Spleen (tissue), 11 donors: ENCODE results near the gene STAG1. TPM values are rescaled to one million over a fixed set of nuclear protein-coding genes. Genes with fewer than 3 reads are reported as not detected.
"Not testable (repeated sequence)": the region's sequence is repeated elsewhere in the genome, so short reads cannot be mapped to it uniquely, and the experiment has no call there.

Experiments used
- DNase-seq: peaks from one replicate; pipeline ENCODE4 v3.0.0-alpha.2; 2020
- H3K27ac ChIP-seq, 8 donors: fragments of 200-600 bp; sonication (generic) in 7 of 8; 1 replicate in 4 of 8; 2 replicates in 4 of 8; pipeline versions ENCODE4 v1.5.0 to v1.8.0; 2016 to 2021; ENCODE audit warnings: inconsistent platforms in 4 of 8, mild to moderate bottlenecking in 4 of 8, moderate library complexity in 1 of 8
- H3K27me3 ChIP-seq, 7 donors: fragments of 200-600 bp; sonication (generic) in 6 of 7; replicated peaks in 1 of 7; 1 replicate in 4 of 7; 2 replicates in 3 of 7; pipeline versions ENCODE4 v1.5.0 to v1.8.0; 2016 to 2021; ENCODE audit warnings: inconsistent platforms in 3 of 7, mild to moderate bottlenecking in 1 of 7
- H3K36me3 ChIP-seq, 6 donors: fragments of 200-600 bp; sonication (generic) in 5 of 6; 1 replicate in 4 of 6; 2 replicates in 2 of 6; pipeline versions ENCODE4 v1.5.0 to v1.8.0; 2016 to 2021; ENCODE audit warnings: inconsistent platforms in 2 of 6
- H3K4me1 ChIP-seq, 6 donors: fragments of 200-600 bp; sonication (generic) in 5 of 6; 1 replicate in 3 of 6; 2 replicates in 3 of 6; pipeline versions ENCODE4 v1.5.0 to v1.8.0; 2016 to 2021; ENCODE audit warnings: inconsistent platforms in 3 of 6
- H3K4me3 ChIP-seq, 8 donors: fragments of 200-600 bp; sonication (generic) in 7 of 8; 1 replicate in 4 of 8; 2 replicates in 4 of 8; pipeline versions ENCODE4 v1.5.0 to v1.8.0; 2016 to 2021; ENCODE audit warnings: inconsistent platforms in 4 of 8, mild to moderate bottlenecking in 4 of 8, moderate library complexity in 2 of 8
- H3K9me3 ChIP-seq, 8 donors: fragments of 200-600 bp; sonication (generic) in 7 of 8; 1 replicate in 4 of 8; 2 replicates in 4 of 8; pipeline versions ENCODE4 v1.5.0 to v1.8.0; 2016 to 2021; ENCODE audit warnings: inconsistent platforms in 4 of 8
- POLR2A ChIP-seq, 3 donors: fragments of 450-650 bp; IDR thresholded peaks; one replicate each; pipeline ENCODE4 v1.5.1; 2017; ENCODE audit warnings: antibody characterized with exemption in 3 of 3, mild to moderate bottlenecking in 1 of 3
- POLR2AphosphoS5 ChIP-seq, 3 donors: sonication (generic); formaldehyde crosslinking; IDR thresholded peaks; one replicate each; pipeline ENCODE4 v1.5.1; 2017; ENCODE audit warnings: antibody characterized with exemption in 3 of 3
- WGBS, 5 donors: extraction: QIAGEN DNeasy Blood & Tissue Kit in 3 of 5; methylation state at CpG; one replicate each; pipeline versions ENCODE4 v1.1.5 to v1.1.7; 2013 to 2018; 5-methylcytosine and 5-hydroxymethylcytosine counted together
- intact Hi-C: fragments of 100-400 bp; cut with DNase I; formaldehyde crosslinking; loops from one replicate; pipeline ENCODE4 v1.15.0; 2023; ENCODE audit warnings: low total_unique reads
- polyA plus RNA-seq, 3 donors: library from polyadenylated mRNA; stranded (reverse); fragments of 200-250 nt; gene quantifications; one replicate each; pipeline ENCODE4 v1.2.1, GENCODE V29; 2013
- total RNA-seq, 7 donors: library from RNA; depleted of rRNA in 3 of 7; stranded (reverse); fragments of >200 nt in 3 of 7; fragmentation: NEBNext Ultra II Directional in 4 of 7; extraction: Animal tissue kit (Norgen Biotek cat#: 25700) in 4 of 7; gene quantifications; one replicate each; pipeline versions ENCODE4 v1.1.0 to v1.2.1, GENCODE V29; 2016 to 2021
- TF ChIP-seq, protein P1 (sequence below), 11 experiments: fragments of 200-600 bp in 7 of 11; fragments of 450-650 bp in 4 of 11; sonication (generic) in 4 of 11; IDR thresholded peaks in 8 of 11; conservative IDR thresholded peaks in 3 of 11; 1 replicate in 7 of 11; 2 replicates in 4 of 11; pipeline versions ENCODE4 v1.4.0 to v1.8.0; 2016 to 2021; ENCODE audit warnings: antibody characterized with exemption in 11 of 11, inconsistent platforms in 4 of 11, mild to moderate bottlenecking in 1 of 11
- donor health status: healthy with polysubstance abuse.
- donor health status: DM: no; HTN: no; CAD: no; lungs with moderate emphysema.
- donor health status: DM: no; HTN: no; CAD: no.
- donor health status: Bipolar disorder and iron deficiency.
- donor health status: healthy.
- donor health status: DM: no; HTN: no; CAD: no.
- donor health status: DM: yes; HTN: yes; CAD: no.

STAG1 gene
- total and polyA plus RNA-seq, 10 donors = 7.2 to 61.6 (median 47.3) TPM

DNA sequence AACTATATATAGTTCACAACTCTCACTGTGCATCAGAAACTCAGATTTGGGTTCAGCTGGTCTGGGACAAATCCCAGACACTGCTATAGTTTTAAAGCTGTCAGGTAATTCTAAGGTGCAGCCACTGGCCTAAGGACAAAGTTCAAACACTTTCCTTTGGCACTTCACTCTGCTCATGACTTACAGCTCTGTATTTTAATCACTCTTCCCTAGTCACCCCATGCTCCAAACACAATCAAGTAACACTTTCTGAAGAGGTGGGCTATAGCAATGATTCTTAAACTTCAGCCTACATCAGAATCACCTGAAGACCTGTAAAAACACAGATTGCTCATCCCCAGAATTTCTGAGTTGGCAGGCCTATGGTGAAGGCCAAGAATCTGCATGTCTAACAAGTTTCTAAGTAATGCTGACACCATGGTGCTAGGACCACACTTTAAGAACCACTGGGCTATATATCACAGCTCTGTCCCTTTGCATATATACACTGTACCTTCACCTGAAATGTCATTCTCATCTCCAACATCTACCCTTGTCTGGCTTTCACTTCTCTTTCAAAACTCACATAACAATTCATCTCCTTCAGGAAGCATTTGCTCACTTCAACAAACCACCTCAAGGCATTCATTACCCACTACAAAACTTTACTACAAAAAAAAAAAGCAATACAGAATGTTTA, 21.4 kb downstream of the STAG1 start:
- intact Hi-C loops = no loop called here
- Histone ChIP-seq H3K27me3 (no peaks in the 10 kb centered on the region), H3K36me3 (peaks cover 0 to 2% (median 0%) of the 10 kb centered on the region in 6 donors), H3K4me3 (no peak overlapping the region), H3K27ac (no peak overlapping the region), H3K9me3 (no peaks in the 10 kb centered on the region), H3K4me1 (peaks cover 22 to 98% (median 71%) of the 10 kb centered on the region in 6 donors)
- no peak for DNase-seq
- TF ChIP-seq, protein P1, sequence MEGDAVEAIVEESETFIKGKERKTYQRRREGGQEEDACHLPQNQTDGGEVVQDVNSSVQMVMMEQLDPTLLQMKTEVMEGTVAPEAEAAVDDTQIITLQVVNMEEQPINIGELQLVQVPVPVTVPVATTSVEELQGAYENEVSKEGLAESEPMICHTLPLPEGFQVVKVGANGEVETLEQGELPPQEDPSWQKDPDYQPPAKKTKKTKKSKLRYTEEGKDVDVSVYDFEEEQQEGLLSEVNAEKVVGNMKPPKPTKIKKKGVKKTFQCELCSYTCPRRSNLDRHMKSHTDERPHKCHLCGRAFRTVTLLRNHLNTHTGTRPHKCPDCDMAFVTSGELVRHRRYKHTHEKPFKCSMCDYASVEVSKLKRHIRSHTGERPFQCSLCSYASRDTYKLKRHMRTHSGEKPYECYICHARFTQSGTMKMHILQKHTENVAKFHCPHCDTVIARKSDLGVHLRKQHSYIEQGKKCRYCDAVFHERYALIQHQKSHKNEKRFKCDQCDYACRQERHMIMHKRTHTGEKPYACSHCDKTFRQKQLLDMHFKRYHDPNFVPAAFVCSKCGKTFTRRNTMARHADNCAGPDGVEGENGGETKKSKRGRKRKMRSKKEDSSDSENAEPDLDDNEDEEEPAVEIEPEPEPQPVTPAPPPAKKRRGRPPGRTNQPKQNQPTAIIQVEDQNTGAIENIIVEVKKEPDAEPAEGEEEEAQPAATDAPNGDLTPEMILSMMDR (IDR thresholded peaks at IDR 0.05 in 8 of 11, conservative IDR thresholded peaks at IDR 0.05 in 3 of 11) = no peak
- TF ChIP-seq POLR2AphosphoS5 (IDR thresholded peaks at IDR 0.05) (no peak), POLR2A (IDR thresholded peaks at IDR 0.05) (no peak)

GRCh38 chr3:136728918-136729317, 23.3 kb downstream of the STAG1 start:
- TF ChIP-seq, protein P1 (IDR thresholded peaks at IDR 0.05 in 8 of 11, conservative IDR thresholded peaks at IDR 0.05 in 3 of 11) = no peak
- TF ChIP-seq POLR2A (IDR thresholded peaks at IDR 0.05) (no peak), POLR2AphosphoS5 (IDR thresholded peaks at IDR 0.05) (no peak)

GRCh38 chr3:136728473-136728872, 23.7 kb downstream of the STAG1 start:
- WGBS, 5 donors = 70 to 84% (median 83%) methylated on average over 1 of the region's 1 CpG

More at GRCh38 chr3:136728918-136729317, 23.3 kb downstream of the STAG1 start:
- Histone ChIP-seq H3K36me3 (no peaks in the 10 kb centered on the region), H3K4me1 (peaks cover 28 to 93% (median 62%) of the 10 kb centered on the region in 6 donors), H3K27me3 (no peaks in the 10 kb centered on the region), H3K9me3 (no peaks in the 10 kb centered on the region), H3K4me3 (peak overlapping the region in 1 of 8 donors; percentile 22), H3K27ac (peak overlapping the region in 3 of 8 donors; percentile 1 to 5 (median 1))
- 52 to 73% (median 70%) methylated on average over 6 of the region's 6 CpGs for WGBS, 5 donors
- intact Hi-C loops = no loop called here
- no peak for DNase-seq

GRCh38 chr3:136725468-136725867, 26.7 kb downstream of the STAG1 start:
- H3K27ac ChIP-seq = no peak overlapping the region
- H3K36me3 ChIP-seq = no peaks in the 10 kb centered on the region
- no peak for DNase-seq
- H3K27me3 ChIP-seq = no peaks in the 10 kb centered on the region
- peaks cover 0 to 5% (median 0%) of the 10 kb centered on the region in 8 donors for H3K9me3 ChIP-seq
- H3K4me1 ChIP-seq = peaks cover 20 to 60% (median 49%) of the 10 kb centered on the region in 6 donors
- intact Hi-C loops = no loop called here
- WGBS, 5 donors = 72 to 86% (median 80%) methylated on average over 2 of the region's 2 CpGs
- no peak overlapping the region for H3K4me3 ChIP-seq
- TF ChIP-seq POLR2AphosphoS5 (IDR thresholded peaks at IDR 0.05) (no peak), POLR2A (IDR thresholded peaks at IDR 0.05) (no peak)
- TF ChIP-seq, protein P1 (IDR thresholded peaks at IDR 0.05 in 8 of 11, conservative IDR thresholded peaks at IDR 0.05 in 3 of 11) = no peak

More at GRCh38 chr3:136728473-136728872, 23.7 kb downstream of the STAG1 start:
- DNase-seq = no peak
- peak overlapping the region in 3 of 8 donors; percentile 1 to 5 (median 1) for H3K27ac ChIP-seq
- no peaks in the 10 kb centered on the region for H3K36me3 ChIP-seq
- no peaks in the 10 kb centered on the region for H3K27me3 ChIP-seq
- no peaks in the 10 kb centered on the region for H3K9me3 ChIP-seq
- peaks cover 28 to 89% (median 60%) of the 10 kb centered on the region in 6 donors for H3K4me1 ChIP-seq
- TF ChIP-seq, protein P1 (IDR thresholded peaks at IDR 0.05 in 8 of 11, conservative IDR thresholded peaks at IDR 0.05 in 3 of 11) = no peak
- TF ChIP-seq POLR2A (IDR thresholded peaks at IDR 0.05) = no peak
- TF ChIP-seq POLR2AphosphoS5 (IDR thresholded peaks at IDR 0.05) = no peak
- H3K4me3 ChIP-seq = peak overlapping the region in 1 of 8 donors; percentile 22
- intact Hi-C loops = no loop called here

- 95 to 100% (median 98%) methylated on average over 4 to 25 of the region's 27 CpGs for WGBS, 5 donors
- intact Hi-C loops = not testable (repeated sequence)
Observed at GRCh38 chr3:136722916-136723315, 29.3 kb downstream of the STAG1 start.

DNA sequence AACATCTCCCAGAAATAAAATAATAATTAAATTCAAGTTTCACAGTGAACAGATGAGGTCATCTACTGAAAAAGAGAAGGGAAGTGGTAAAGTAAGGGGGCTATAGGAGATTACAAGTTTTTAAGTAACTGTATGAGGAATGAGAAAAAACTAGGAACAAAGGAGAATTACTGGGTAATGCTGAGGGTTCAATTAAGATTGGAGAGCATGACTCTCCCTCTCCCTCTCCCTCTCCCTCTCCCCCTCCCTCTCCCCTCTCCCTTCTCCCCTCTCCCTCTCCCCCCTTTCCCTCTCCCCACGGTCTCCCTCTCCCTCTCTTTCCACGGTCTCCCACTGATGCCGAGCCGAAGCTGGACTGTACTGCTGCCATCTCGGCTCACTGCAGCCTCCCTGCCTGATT, 29.8 kb downstream of the STAG1 start:
- Histone ChIP-seq H3K4me1 (peaks cover 8 to 38% (median 21%) of the 10 kb centered on the region in 6 donors), H3K36me3 (peaks cover 0 to 16% (median 0%) of the 10 kb centered on the region in 6 donors)
- H3K9me3 ChIP-seq, intact Hi-C loops, DNase-seq, H3K27me3 ChIP-seq, H3K27ac ChIP-seq, H3K4me3 ChIP-seq: not testable (repeated sequence)
- 94 to 100% methylated on average over 5 of the region's 5 CpGs; no CpG with 5 or more reads in 3 of the 5 donors for WGBS, 5 donors

More at GRCh38 chr3:136722916-136723315, 29.3 kb downstream of the STAG1 start:
- H3K27me3 ChIP-seq, H3K4me3 ChIP-seq, DNase-seq, H3K27ac ChIP-seq, H3K9me3 ChIP-seq: not testable (repeated sequence)
- Histone ChIP-seq H3K36me3 (peaks cover 0 to 16% (median 0%) of the 10 kb centered on the region in 6 donors), H3K4me1 (peaks cover 9 to 38% (median 26%) of the 10 kb centered on the region in 6 donors)
